PFSK-1 (cell line): ENCODE data around the gene USP5.
A peak's percentile ranks its signal among the peaks of the same experiment; 100 is the strongest.

Source experiments
- FOXP2 ChIP-seq: optimal IDR thresholded peaks from 2 replicates; pipeline ENCODE3; 2011; ENCODE audit warnings: borderline replicate concordance, control low read depth, inconsistent platforms; ENCODE audit not compliant: insufficient read depth; ENCODE audit errors: extremely low read length, extremely low read depth
- POLR2AphosphoS5 ChIP-seq: IDR thresholded peaks from 2 replicates; pipeline ENCODE4 v1.6.1; 2012; ENCODE audit warnings: low read depth, mild to moderate bottlenecking, control low read depth, low read length, moderate library complexity
- REST ChIP-seq, 2 experiments: IDR thresholded peaks; 2 replicates each; pipeline versions ENCODE4 v1.6.1 to v1.8.0; 2011 to 2012; ENCODE audit warnings: low read depth in 2 of 2, low read length in 2 of 2, control low read depth in 1 of 2, inconsistent platforms in 1 of 2, mild to moderate bottlenecking in 1 of 2, moderate library complexity in 1 of 2; ENCODE audit not compliant: insufficient read depth in 1 of 2
- SIN3A ChIP-seq: IDR thresholded peaks from 2 replicates; pipeline ENCODE4 v1.6.1; 2012; ENCODE audit warnings: mild to moderate bottlenecking, low read length, moderate library complexity, borderline replicate concordance; ENCODE audit not compliant: insufficient read depth
- TAF1 ChIP-seq: IDR thresholded peaks from 2 replicates; pipeline ENCODE4 v1.6.1; 2012; ENCODE audit warnings: low read length, control low read depth, borderline replicate concordance; ENCODE audit not compliant: insufficient read depth

- peak; percentile 4 for TF ChIP-seq FOXP2
- no peak for TF ChIP-seq REST (IDR thresholded peaks at IDR 0.05; ENCODE audit: insufficient read depth in 1 of 2, low read depth in 2 of 2, low read length in 2 of 2)
- no peak for TF ChIP-seq POLR2AphosphoS5
- TF ChIP-seq TAF1: no peak
- no peak for TF ChIP-seq SIN3A
These were observed 853 bp downstream of the USP5 start for GRCh38 chr12:6852651-6853354.
